ENCODE measurements around the gene SLC7A10.

DNA sequence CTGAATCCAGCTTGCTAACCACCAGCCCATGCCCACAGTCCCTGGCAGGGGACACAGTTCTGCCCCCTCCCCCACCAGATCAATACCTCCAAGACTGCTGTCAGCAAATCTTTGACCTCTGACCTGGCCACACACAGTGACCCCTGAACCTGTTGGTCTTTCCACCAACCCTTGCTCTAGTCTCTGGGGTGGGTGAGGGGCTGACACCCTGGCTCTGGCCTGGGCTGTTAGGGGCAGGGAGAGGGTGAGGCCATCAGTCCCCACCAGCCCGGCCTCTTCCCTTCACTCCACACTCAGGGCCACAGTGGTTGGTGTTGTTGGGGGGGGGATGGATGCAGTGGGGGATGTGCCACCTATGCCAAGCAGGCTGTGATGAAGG, 21.8 kb upstream of the SLC7A10 start:
- TF ChIP-seq, protein P1, sequence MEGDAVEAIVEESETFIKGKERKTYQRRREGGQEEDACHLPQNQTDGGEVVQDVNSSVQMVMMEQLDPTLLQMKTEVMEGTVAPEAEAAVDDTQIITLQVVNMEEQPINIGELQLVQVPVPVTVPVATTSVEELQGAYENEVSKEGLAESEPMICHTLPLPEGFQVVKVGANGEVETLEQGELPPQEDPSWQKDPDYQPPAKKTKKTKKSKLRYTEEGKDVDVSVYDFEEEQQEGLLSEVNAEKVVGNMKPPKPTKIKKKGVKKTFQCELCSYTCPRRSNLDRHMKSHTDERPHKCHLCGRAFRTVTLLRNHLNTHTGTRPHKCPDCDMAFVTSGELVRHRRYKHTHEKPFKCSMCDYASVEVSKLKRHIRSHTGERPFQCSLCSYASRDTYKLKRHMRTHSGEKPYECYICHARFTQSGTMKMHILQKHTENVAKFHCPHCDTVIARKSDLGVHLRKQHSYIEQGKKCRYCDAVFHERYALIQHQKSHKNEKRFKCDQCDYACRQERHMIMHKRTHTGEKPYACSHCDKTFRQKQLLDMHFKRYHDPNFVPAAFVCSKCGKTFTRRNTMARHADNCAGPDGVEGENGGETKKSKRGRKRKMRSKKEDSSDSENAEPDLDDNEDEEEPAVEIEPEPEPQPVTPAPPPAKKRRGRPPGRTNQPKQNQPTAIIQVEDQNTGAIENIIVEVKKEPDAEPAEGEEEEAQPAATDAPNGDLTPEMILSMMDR (IDR thresholded peaks at IDR 0.05 in 4 of 5, conservative IDR thresholded peaks at IDR 0.05 in 1 of 5), result no peak
- no peak for TF ChIP-seq POLR2A (IDR thresholded peaks at IDR 0.05)
